ENCODE measurements around the gene SANBR.

The SANBR gene

DNA sequence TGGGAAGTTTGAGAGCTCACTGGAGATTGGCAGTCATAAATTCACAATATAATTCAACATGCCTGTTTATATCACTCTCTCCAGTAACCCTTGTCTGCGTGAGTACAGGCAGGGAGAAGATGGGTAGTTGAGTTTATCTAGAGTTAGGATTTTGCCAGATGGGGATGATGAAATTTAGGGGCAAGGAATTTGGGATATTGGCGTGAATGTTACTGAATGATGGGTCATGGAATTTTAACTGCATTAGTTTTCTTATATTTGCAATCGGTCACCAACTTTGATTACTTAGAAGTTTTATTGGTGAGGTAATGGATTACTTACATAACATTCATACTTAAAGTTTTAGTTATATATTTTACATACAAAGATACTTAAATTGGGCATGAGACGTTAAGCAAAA is 35.1 kb downstream of the SANBR start:
- Histone ChIP-seq H3K36me3 (ENCODE audit: insufficient read depth, low read length) (no peaks in the 10 kb centered on the region), H3K4me3 (ENCODE audit: low read length, poor library complexity, severe bottlenecking) (no peak overlapping the region), H3F3A (ENCODE audit: low read depth) (no peaks in the 10 kb centered on the region), H3K9me2 (replicated peaks; ENCODE audit: low read depth, low read length) (no peaks in the 10 kb centered on the region), H3K4me1 (ENCODE audit: insufficient read depth, low read length, poor library complexity, severe bottlenecking) (peaks cover 5% of the 10 kb centered on the region), H3K4me2 (ENCODE audit: low read depth, low read length, poor library complexity, severe bottlenecking) (no peak overlapping the region), H2AFZ (ENCODE audit: low read length) (no peak overlapping the region), H3K9me3 (ENCODE audit: insufficient read depth, low read depth, low read length) (no peaks in the 10 kb centered on the region), H3K79me2 (ENCODE audit: insufficient read depth, low read length) (no peaks in the 10 kb centered on the region), H4K20me1 (ENCODE audit: insufficient read depth, low read length, poor library complexity, severe bottlenecking) (no peaks in the 10 kb centered on the region), H3K27me3 (ENCODE audit: insufficient read depth, low read length, poor library complexity, severe bottlenecking) (no peaks in the 10 kb centered on the region), H3K9ac (ENCODE audit: low read depth, low read length, poor library complexity, severe bottlenecking) (no peak overlapping the region)
- no peak for TF ChIP-seq EZH2phosphoT487 (IDR thresholded peaks at IDR 0.05; ENCODE audit: borderline replicate concordance)
- TF ChIP-seq, protein P1, sequence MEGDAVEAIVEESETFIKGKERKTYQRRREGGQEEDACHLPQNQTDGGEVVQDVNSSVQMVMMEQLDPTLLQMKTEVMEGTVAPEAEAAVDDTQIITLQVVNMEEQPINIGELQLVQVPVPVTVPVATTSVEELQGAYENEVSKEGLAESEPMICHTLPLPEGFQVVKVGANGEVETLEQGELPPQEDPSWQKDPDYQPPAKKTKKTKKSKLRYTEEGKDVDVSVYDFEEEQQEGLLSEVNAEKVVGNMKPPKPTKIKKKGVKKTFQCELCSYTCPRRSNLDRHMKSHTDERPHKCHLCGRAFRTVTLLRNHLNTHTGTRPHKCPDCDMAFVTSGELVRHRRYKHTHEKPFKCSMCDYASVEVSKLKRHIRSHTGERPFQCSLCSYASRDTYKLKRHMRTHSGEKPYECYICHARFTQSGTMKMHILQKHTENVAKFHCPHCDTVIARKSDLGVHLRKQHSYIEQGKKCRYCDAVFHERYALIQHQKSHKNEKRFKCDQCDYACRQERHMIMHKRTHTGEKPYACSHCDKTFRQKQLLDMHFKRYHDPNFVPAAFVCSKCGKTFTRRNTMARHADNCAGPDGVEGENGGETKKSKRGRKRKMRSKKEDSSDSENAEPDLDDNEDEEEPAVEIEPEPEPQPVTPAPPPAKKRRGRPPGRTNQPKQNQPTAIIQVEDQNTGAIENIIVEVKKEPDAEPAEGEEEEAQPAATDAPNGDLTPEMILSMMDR (conservative IDR thresholded peaks at IDR 0.05; ENCODE audit: low read length) = no peak

DNA sequence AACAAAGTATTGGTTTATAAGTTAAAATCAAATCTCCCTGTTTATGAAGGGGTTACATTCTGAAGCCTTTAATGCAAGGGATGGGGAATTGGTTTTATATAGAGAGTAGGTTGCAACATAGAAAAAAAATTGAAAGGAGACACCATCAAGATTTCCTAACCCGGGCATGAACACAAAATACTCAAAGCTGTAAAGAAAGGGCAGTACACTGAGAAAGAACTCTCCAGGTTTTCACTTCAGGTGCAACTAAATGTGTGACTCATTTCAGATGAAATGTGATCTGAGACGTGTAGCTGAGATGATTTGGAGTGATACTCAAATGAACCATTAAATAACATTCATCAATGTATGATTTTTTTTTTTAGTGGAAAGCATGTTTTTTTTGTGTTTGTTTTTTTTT is 43.6 kb downstream of the SANBR start:
- TF ChIP-seq, protein P1 (conservative IDR thresholded peaks at IDR 0.05; ENCODE audit: low read length) = no peak
- TF ChIP-seq EZH2phosphoT487 (IDR thresholded peaks at IDR 0.05; ENCODE audit: borderline replicate concordance) = no peak
- Histone ChIP-seq H2AFZ (ENCODE audit: low read length) (no peak overlapping the region), H3K79me2 (ENCODE audit: insufficient read depth, low read length) (no peaks in the 10 kb centered on the region), H3K4me3 (ENCODE audit: low read length, poor library complexity, severe bottlenecking) (no peak overlapping the region), H3K4me1 (ENCODE audit: insufficient read depth, low read length, poor library complexity, severe bottlenecking) (no peaks in the 10 kb centered on the region), H3K9me2 (replicated peaks; ENCODE audit: low read depth, low read length) (no peaks in the 10 kb centered on the region), H3K36me3 (ENCODE audit: insufficient read depth, low read length) (no peaks in the 10 kb centered on the region), H3K9me3 (ENCODE audit: insufficient read depth, low read depth, low read length) (no peaks in the 10 kb centered on the region), H3F3A (ENCODE audit: low read depth) (no peaks in the 10 kb centered on the region), H3K9ac (ENCODE audit: low read depth, low read length, poor library complexity, severe bottlenecking) (no peak overlapping the region), H4K20me1 (ENCODE audit: insufficient read depth, low read length, poor library complexity, severe bottlenecking) (no peaks in the 10 kb centered on the region), H3K4me2 (ENCODE audit: low read depth, low read length, poor library complexity, severe bottlenecking) (no peak overlapping the region), H3K27me3 (ENCODE audit: insufficient read depth, low read length, poor library complexity, severe bottlenecking) (no peaks in the 10 kb centered on the region)

DNA sequence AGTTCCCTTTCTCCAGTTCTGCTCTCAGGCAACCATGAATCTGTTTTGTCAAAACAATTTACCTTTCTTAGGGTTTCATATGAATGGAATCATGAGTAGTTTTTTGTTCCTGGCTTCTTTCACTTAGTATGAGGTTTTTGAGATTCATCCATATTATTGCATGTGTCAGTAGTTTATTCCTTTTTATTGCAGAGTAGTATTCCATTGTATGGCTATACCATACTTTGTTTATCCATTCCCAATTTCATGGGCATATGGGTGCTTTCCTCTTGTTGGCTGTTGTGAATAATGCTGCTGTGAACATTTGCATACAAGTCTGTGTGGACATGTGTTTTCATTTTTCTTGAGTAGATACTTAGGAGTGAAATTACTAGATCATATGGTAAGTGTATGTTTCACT is 46.0 kb downstream of the SANBR start:
- Histone ChIP-seq H3K4me1 (ENCODE audit: insufficient read depth, low read length, poor library complexity, severe bottlenecking) (no peaks in the 10 kb centered on the region), H3K79me2 (ENCODE audit: insufficient read depth, low read length) (no peaks in the 10 kb centered on the region), H3K4me2 (ENCODE audit: low read depth, low read length, poor library complexity, severe bottlenecking) (no peak overlapping the region), H3K9me3 (ENCODE audit: insufficient read depth, low read depth, low read length) (no peaks in the 10 kb centered on the region), H3K36me3 (ENCODE audit: insufficient read depth, low read length) (no peaks in the 10 kb centered on the region), H3K9me2 (replicated peaks; ENCODE audit: low read depth, low read length) (no peaks in the 10 kb centered on the region), H3K27me3 (ENCODE audit: insufficient read depth, low read length, poor library complexity, severe bottlenecking) (no peaks in the 10 kb centered on the region), H3K4me3 (ENCODE audit: low read length, poor library complexity, severe bottlenecking) (no peak overlapping the region), H3K9ac (ENCODE audit: low read depth, low read length, poor library complexity, severe bottlenecking) (no peak overlapping the region), H4K20me1 (ENCODE audit: insufficient read depth, low read length, poor library complexity, severe bottlenecking) (no peaks in the 10 kb centered on the region), H3F3A (ENCODE audit: low read depth) (no peaks in the 10 kb centered on the region), H2AFZ (ENCODE audit: low read length) (no peak overlapping the region)
- TF ChIP-seq, protein P1 (conservative IDR thresholded peaks at IDR 0.05; ENCODE audit: low read length) = no peak
- TF ChIP-seq EZH2phosphoT487 (IDR thresholded peaks at IDR 0.05; ENCODE audit: borderline replicate concordance) = no peak

All from Loucy (cell line).